Posterior cingulate gyrus (tissue), 11 donors: Measurements from ENCODE around the gene MESP2.

Source experiments
- DNase-seq, 10 donors: peaks; one replicate each; pipeline versions ENCODE4 v3.0.0 to v3.0.0-alpha.2; 2020 to 2021; ENCODE audit warnings: mixed read lengths in 3 of 10
- intact Hi-C: fragments of 100-400 bp; cut with DNase I; formaldehyde crosslinking; loops from one replicate; pipeline ENCODE4 v1.15.1; 2023

Gene MESP2

GRCh38 chr15:89753855-89754254 lies 22.3 kb upstream of the MESP2 start:
- DNase-seq: peak in 3 of 10 donors; percentile 13 to 62 (median 19)
- intact Hi-C loops: no loop called here

- intact Hi-C loops: no loop called here
- peak in 3 of 10 donors; percentile 35 to 52 (median 35) for DNase-seq
Measured at GRCh38 chr15:89754361-89755154, 21.6 kb upstream of the MESP2 start.

- intact Hi-C loops: no loop called here
- DNase-seq: peak in 1 of 10 donors; percentile 63
Measured at GRCh38 chr15:89755701-89756100, 20.4 kb upstream of the MESP2 start.

- no peak for DNase-seq
- intact Hi-C loops: no loop called here
Measured at GRCh38 chr15:89756897-89757296, 19.2 kb upstream of the MESP2 start.

- intact Hi-C loops: no loop called here
- DNase-seq: no peak
Measured at GRCh38 chr15:89758283-89758682, 17.8 kb upstream of the MESP2 start.

- intact Hi-C loops: no loop called here
Measured at GRCh38 chr15:89758981-89759380, 17.2 kb upstream of the MESP2 start.

GRCh38 chr15:89759835-89760234 lies 16.3 kb upstream of the MESP2 start:
- intact Hi-C loops: loop anchor here (1.0 kb wide), 1 partner anchor 115 kb away; no protein-coding TSS in a partner anchor
- peak in 1 of 10 donors; percentile 52 for DNase-seq

More at GRCh38 chr15:89758981-89759380, 17.2 kb upstream of the MESP2 start:
- peak in 1 of 10 donors; percentile 54 for DNase-seq

- DNase-seq: peak; percentile 61 to 96 (median 78)
- intact Hi-C loops: loop anchor here (1.0 kb wide), 1 partner anchor 115 kb away; no protein-coding TSS in a partner anchor
Measured at GRCh38 chr15:89760303-89761008, 15.7 kb upstream of the MESP2 start.

GRCh38 chr15:89761009-89761831 lies 14.9 kb upstream of the MESP2 start:
- intact Hi-C loops: no loop called here
- DNase-seq: peak in 4 of 10 donors; percentile 12 to 59 (median 51)

GRCh38 chr15:89761929-89762328 lies 14.2 kb upstream of the MESP2 start:
- intact Hi-C loops: no loop called here
- DNase-seq: peak in 3 of 10 donors; percentile 21 to 46 (median 31)

GRCh38 chr15:89765694-89766093 lies 10.4 kb upstream of the MESP2 start:
- intact Hi-C loops: no loop called here
- DNase-seq: peak in 2 of 10 donors; percentile 28 to 40

- DNase-seq: peak in 2 of 10 donors; percentile 64 to 76
- intact Hi-C loops: no loop called here
Measured at GRCh38 chr15:89766357-89767311, 9.5 kb upstream of the MESP2 start.

- intact Hi-C loops: no loop called here
- peak in 2 of 10 donors; percentile 23 to 47 for DNase-seq
Measured at GRCh38 chr15:89767411-89767915, 8.7 kb upstream of the MESP2 start.

GRCh38 chr15:89768071-89768500 lies 8.0 kb upstream of the MESP2 start:
- intact Hi-C loops: no loop called here
- peak in 2 of 10 donors; percentile 9 to 43 for DNase-seq

GRCh38 chr15:89769366-89769765 lies 6.8 kb upstream of the MESP2 start:
- intact Hi-C loops: no loop called here
- peak in 2 of 10 donors; percentile 3 for DNase-seq

- DNase-seq: peak in 2 of 10 donors; percentile 12 to 21
- intact Hi-C loops: no loop called here
Measured at GRCh38 chr15:89770041-89770440, 6.1 kb upstream of the MESP2 start.

- intact Hi-C loops: no loop called here
- DNase-seq: no peak
Measured at GRCh38 chr15:89772932-89773583, 3.1 kb upstream of the MESP2 start.

GRCh38 chr15:89774492-89774891 lies 1.6 kb upstream of the MESP2 start:
- DNase-seq: peak in 1 of 10 donors; percentile 4
- intact Hi-C loops: no loop called here

GRCh38 chr15:89775815-89776214 lies 317 bp upstream of the MESP2 start:
- intact Hi-C loops: no loop called here
- DNase-seq: peak in 1 of 10 donors; percentile 47
